Ammon's horn (tissue), 1 donor: Measurements from ENCODE around the gene IL16.
"Not testable (repeated sequence)": the region's sequence is repeated elsewhere in the genome, so short reads cannot be mapped to it uniquely, and the experiment has no call there.

Source experiments
- DNase-seq: peaks from one replicate; pipeline ENCODE4 v3.0.0-alpha.2; 2016; ENCODE audit warnings: low spot score

The IL16 gene

DNA sequence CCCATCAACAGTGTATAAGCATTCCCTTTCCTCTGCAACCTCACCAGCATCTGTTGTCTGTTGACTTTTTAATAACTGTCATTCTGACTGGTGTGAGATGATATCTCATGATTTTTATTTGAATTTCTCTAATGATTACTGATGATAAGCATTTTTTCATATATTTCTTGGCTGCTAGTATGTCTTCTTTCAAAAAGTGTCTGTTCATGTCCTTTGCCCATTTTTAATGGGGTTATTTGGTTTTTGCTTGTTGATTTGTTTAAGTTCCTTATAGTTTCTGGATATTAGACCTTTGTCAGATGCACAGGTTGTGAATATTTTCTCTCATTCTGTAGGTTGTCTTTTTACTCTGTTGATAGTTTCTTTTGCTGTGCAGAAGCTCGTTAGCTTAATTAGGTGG is 11.3 kb downstream of the IL16 start:
- DNase-seq: not testable (repeated sequence)

DNA sequence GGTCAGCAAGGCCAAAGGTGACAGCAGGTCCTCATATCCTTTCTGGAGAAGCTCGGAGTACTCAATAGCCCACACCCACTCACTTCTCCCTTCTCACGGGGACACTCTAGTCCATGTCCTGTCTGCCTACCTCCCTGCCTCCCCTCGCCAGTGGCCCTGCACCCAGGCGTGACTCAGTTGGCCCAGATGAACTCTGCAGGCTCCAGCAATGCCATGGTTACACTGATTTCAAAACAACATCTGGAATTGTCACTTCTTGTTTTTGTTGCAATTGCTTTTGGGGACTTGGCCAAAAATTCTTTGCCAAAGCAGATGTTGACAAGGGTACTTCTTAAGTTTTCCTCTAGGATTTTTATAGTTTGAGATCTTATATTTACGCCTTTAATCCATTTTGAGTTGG is 13.0 kb downstream of the IL16 start:
- no peak for DNase-seq

- no peak for DNase-seq
Observed at GRCh38 chr15:81211376-81211775, 14.7 kb downstream of the IL16 start.

DNA sequence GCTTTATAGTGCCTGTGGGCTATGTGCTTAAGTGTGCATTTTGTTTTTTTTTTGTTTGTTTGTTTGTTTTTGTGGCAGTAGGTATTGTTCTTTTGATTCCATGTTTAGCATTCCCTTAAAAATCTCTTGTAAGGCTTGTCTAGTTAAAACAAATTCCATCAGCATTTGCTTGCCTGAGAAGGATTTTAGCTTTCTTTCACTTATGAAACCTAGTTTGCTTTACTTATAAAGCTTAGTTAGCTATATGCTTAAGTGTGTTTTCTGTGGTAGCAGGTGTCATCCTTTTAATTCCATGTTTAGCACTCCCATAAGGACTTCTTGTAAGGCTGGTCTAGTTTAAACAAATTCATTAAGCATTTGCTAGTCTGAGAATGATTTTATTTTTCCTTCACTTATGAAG is 17.3 kb downstream of the IL16 start:
- DNase-seq: no peak

- DNase-seq: no peak
Observed at GRCh38 chr15:81215531-81215930, 18.9 kb downstream of the IL16 start.

DNA sequence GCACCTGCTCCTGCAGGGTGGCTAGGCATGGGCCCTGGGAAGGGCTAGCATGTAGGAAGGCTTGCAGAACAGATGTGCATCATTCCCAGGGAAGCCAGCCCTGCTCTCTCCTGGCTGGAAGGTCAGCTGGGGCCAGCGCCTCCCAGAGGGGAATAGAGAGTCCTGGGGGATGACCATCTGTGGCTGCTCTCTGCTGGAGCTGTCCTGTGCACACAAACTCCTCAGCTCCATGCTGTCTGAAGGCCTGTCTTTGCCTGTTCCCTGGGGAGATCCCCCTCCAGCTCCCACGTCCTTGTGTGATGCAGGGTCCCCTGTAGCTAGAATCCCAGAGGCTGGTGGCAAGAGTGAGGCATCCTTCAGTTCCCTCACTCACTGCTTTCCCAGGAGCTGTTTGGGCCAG is 19.3 kb downstream of the IL16 start:
- DNase-seq: no peak

- DNase-seq: no peak
Observed at GRCh38 chr15:81216422-81216821, 19.7 kb downstream of the IL16 start.

DNA sequence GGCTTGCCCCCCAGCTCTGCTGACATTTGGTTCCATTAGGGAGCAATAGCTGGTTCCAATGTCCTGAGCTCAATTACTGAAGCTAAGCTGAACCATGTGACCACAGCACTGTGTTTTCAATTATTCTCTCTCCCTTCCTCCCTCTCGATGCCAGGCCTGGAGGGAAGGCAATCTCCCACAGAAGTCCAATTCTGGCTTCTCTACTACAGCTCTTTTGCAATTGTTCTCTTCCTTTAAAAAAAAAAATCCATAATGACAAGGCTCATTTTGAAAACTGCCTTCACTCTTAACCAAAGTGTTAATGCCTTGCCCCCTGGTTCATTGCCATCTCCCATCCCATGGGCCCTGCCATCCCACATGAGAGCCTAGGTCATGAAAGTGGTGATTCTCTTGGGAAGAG is 24.8 kb downstream of the IL16 start:
- no peak for DNase-seq

DNA sequence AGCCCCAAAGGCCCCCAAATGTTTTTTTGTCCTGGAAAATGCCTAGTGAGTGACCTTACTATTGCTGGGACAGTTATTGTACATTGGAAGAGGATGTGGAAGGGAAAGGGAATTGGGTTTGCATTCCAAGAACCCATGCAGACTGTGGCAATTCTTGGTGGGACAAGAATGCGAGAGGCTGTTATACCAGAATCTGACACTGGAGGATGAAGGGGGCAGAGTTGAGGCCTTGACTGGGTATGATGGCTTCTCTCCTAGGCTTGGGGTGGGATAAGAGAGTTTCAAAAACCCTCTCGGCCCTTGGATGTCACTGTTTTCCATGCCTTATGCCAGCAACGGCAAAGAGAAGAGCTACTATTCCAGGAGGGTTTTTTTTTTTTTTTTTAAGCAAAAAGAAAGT is 25.3 kb downstream of the IL16 start:
- no peak for DNase-seq

DNA sequence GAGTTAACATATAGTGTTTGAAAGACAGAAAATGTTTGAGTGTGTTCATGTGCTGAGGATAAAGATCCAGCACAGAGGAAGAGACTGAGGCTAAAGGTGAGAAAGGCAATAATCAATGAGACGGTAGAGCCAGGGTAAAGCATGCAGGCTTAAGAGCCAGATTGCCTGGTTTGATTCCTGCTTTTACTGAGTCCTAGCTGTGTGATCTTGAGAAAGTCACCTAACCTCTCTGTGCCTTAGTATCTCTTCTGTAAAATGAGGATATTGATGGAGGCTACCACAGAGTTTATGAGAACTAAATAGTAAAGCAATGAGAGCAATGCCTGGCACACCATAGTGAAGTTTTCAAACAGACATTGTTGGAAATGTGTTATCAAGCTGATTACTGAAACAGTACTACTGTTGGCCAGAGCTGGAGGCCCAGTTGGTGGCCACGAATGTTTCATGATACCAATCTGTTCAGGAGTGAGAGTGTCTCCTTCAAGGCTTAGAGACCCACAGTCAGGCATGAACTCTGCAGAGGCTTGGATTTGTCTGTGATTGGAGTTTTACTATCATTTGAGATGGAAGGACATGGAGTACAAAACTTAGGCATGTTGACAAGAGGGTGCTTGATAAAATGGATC is 26.8 kb downstream of the IL16 start:
- DNase-seq: no peak

- no peak for DNase-seq
Observed at GRCh38 chr15:81224232-81224631, 27.6 kb downstream of the IL16 start.

- peak; percentile 68 for DNase-seq
Observed at GRCh38 chr15:81225161-81225671, 28.5 kb downstream of the IL16 start.

DNA sequence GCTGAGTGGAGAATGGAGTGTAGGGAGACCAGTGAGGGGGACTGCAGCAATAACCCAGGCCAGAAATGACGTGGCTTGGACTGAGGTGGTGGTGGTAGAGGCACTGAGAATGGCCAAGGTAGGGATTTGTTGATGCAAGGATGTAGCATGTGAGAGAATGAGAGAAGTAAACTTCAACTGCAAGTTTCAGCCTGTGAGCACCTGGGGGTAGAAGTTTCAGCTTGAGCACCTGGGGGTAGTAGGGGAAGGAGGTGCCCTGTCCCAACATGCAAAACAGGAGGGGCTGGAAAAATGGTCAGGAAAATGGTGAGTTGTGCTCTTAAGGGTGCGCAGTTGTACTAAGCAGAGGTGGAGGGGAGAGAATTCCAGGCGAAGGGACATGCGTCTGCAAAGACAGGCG is 31.0 kb downstream of the IL16 start:
- no peak for DNase-seq

- no peak for DNase-seq
Observed at GRCh38 chr15:81229586-81229985, 32.9 kb downstream of the IL16 start.

DNA sequence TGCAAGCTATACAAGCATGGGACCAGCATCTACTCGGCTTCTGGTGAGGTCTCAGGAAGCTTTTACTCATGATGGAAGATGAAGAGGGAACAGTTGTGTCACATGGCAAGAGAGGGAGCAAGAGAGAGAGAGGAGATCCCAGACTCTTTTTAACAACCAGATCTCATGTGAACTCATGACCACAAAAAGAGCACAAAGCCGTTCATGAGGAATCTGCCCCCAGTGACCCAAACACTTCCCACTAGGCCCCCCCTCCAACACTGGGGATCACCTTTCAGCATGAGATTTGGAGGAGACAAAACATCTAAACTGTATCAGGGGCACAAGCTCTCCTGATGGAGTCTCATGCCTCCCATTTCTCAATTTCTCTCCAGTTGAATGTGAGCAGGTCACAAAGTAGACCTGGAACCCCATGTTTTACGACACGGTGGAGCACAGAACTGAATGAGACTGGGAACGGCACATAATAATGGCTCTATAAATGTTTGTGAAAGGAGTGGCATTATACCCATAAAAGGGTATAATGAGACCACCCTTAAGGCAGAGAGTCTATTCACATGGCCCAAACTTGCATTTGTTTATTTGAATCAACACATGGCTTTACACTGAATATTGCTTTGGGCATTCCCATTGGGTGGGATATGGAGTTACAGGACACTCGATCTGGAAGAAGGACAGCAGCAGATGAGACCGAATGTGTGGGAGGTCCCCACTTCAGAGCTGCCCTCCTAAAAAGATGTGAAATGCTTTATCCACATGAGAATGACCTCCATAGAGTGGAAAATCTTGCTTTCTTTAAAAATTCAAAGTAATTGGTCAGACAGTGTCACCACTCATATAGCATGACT is 38.8 kb downstream of the IL16 start:
- DNase-seq: no peak

GRCh38 chr15:81239190-81239589 is 42.5 kb downstream of the IL16 start:
- DNase-seq: no peak

- DNase-seq: no peak
Observed at GRCh38 chr15:81242778-81243177, 46.1 kb downstream of the IL16 start.

DNA sequence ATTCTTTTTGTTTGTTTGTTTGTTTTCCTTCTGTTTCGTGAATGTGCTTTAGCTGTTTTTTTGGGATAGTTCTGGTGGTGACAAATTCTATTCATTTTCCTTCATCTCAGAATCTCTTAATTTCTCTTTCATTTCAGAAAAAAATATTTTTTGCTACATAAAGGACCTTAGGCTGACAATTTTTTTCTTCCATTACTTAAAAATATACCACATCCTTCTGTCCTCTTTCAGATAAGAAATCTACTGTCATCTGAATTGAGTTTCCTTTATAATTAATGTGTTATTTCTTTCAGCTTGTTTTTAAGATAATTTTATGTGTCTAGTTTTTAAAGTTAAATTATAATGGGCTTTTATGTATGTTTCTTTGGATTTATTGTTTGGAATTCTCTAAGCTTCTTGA is 47.6 kb downstream of the IL16 start:
- DNase-seq: no peak

DNA sequence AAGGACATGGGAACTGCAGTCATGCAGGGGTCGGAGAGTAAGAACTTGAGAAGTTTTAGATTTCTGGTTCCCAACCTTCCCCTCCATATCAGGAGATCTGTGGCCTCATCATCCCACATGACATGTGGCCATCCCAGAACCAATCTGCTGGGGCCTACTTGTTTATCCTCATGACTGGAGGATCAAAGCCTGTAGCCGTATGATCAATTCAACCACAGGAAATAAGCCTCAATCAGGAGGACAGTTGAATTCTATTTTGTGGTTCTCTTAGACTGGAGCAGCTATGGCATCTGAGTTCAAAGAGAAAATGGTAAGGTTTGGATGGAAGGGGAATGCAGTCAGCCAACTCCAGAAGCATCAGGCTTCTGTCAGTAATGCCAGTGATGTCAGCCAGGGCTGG is 57.2 kb downstream of the IL16 start:
- DNase-seq: no peak

- DNase-seq: no peak
Observed at GRCh38 chr15:81254277-81254915, 57.7 kb downstream of the IL16 start.

GRCh38 chr15:81254916-81255290 is 58.2 kb downstream of the IL16 start:
- no peak for DNase-seq

GRCh38 chr15:81255315-81255957 is 58.8 kb downstream of the IL16 start:
- no peak for DNase-seq

GRCh38 chr15:81255958-81256320 is 59.3 kb downstream of the IL16 start:
- no peak for DNase-seq
